ENCODE results near the gene SUSD4. TPM values are rescaled to one million over a fixed set of nuclear protein-coding genes. Genes with fewer than 3 reads are reported as not detected.

The SUSD4 gene
- total RNA-seq, 6 donors from 2014 or later = 0.55 to 3.8 (median 2.9) TPM; not detected in 1

DNA sequence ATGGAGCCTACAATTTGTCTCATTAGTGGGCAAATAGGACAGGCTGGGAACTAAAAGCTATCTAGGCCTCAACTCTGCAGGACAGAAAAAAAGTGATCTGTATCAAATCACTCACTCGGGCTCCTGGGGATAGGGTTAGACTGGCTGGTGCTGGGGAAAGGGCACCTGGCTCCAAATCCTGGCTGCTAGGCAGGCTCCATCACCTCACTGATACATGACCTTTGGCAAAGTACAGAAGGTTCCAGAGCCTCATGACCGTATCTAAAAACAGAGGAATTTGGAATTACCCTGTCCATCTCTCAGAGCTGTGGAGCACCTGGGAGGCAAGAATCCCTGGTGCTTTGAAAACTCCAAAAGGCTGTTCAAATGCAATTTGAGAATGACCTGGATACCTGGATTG, 51.7 kb downstream of the SUSD4 start:
- no peak overlapping the region for H3K27ac ChIP-seq
- no peaks in the 10 kb centered on the region for H3K9me3 ChIP-seq
- no peaks in the 10 kb centered on the region for H3K27me3 ChIP-seq
- no peaks in the 10 kb centered on the region for H3K4me1 ChIP-seq
- H3K36me3 ChIP-seq = no peaks in the 10 kb centered on the region
- no peak for ATAC-seq (ENCODE audit: low FRiP score in 2 of 2)
- TF ChIP-seq POLR2AphosphoS5 (IDR thresholded peaks at IDR 0.05) = no peak
- TF ChIP-seq EP300 (IDR thresholded peaks at IDR 0.05) = no peak
- TF ChIP-seq, protein P1, sequence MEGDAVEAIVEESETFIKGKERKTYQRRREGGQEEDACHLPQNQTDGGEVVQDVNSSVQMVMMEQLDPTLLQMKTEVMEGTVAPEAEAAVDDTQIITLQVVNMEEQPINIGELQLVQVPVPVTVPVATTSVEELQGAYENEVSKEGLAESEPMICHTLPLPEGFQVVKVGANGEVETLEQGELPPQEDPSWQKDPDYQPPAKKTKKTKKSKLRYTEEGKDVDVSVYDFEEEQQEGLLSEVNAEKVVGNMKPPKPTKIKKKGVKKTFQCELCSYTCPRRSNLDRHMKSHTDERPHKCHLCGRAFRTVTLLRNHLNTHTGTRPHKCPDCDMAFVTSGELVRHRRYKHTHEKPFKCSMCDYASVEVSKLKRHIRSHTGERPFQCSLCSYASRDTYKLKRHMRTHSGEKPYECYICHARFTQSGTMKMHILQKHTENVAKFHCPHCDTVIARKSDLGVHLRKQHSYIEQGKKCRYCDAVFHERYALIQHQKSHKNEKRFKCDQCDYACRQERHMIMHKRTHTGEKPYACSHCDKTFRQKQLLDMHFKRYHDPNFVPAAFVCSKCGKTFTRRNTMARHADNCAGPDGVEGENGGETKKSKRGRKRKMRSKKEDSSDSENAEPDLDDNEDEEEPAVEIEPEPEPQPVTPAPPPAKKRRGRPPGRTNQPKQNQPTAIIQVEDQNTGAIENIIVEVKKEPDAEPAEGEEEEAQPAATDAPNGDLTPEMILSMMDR (IDR thresholded peaks at IDR 0.05) = no peak
- TF ChIP-seq POLR2A (IDR thresholded peaks at IDR 0.05) = no peak
- H3K4me3 ChIP-seq = no peak overlapping the region
- 61 to 88% methylated on average over 2 of the region's 2 CpGs for whole genome bisulfite sequencing, 2 donors
- DNase-seq = no peak

DNA sequence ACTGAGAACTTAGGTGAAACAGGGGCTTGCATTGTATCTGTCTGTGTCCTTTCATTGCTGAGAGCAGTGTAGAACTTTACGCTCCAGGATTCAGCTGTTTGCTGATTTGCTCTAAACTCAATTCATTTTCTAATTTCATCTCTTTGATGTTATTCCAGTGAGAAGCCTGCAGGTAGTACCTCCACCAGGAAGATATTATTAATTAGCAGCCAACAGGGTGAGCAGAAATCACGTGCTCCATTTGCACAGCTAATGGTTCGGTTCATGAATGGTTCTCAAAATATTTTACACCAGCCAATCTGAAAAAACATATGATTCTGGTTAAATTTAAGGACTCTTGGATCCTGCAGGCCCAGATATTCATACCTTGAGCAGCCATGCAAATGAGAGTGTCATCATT, 52.1 kb downstream of the SUSD4 start:
- Histone ChIP-seq H3K9me3 (no peaks in the 10 kb centered on the region), H3K4me1 (no peaks in the 10 kb centered on the region), H3K4me3 (no peak overlapping the region), H3K36me3 (no peaks in the 10 kb centered on the region), H3K27me3 (no peaks in the 10 kb centered on the region), H3K27ac (no peak overlapping the region)
- no peak for DNase-seq
- WGBS, 2 donors = 91 to 94% methylated on average over 3 of the region's 3 CpGs
- TF ChIP-seq, protein P1 (IDR thresholded peaks at IDR 0.05) = no peak
- TF ChIP-seq POLR2A (IDR thresholded peaks at IDR 0.05) = no peak
- no peak for TF ChIP-seq EP300 (IDR thresholded peaks at IDR 0.05)
- no peak for TF ChIP-seq POLR2AphosphoS5 (IDR thresholded peaks at IDR 0.05)
- ATAC-seq (ENCODE audit: low FRiP score in 2 of 2) = no peak

DNA sequence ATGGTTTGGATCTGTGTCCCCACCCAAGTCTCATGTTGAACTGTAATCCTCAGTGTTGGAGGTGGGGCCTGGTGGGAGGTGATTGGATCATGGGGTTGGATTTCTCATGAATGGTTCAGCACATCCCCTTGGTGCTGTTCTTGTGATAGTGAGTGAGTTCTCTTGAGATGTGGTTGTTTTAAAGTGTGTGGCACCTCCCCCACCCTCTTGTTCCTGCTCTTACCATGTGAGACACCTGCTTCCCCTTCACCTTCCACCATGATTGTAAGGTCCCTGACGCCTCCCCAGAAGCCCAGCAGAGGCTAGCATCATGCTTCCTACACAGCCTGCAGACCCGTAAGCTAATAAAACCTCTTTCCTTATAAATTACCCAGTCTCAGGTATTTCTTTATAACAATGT, 55.8 kb downstream of the SUSD4 start:
- H3K27me3 ChIP-seq = no peaks in the 10 kb centered on the region
- no peaks in the 10 kb centered on the region for H3K4me1 ChIP-seq
- no peaks in the 10 kb centered on the region for H3K36me3 ChIP-seq
- H3K9me3 ChIP-seq = no peaks in the 10 kb centered on the region
- TF ChIP-seq, protein P1 (IDR thresholded peaks at IDR 0.05) = no peak
- TF ChIP-seq EP300 (IDR thresholded peaks at IDR 0.05) (no peak), POLR2AphosphoS5 (IDR thresholded peaks at IDR 0.05) (no peak), POLR2A (IDR thresholded peaks at IDR 0.05) (no peak)
- no peak for DNase-seq
- no peak overlapping the region for H3K27ac ChIP-seq
- no peak for ATAC-seq (ENCODE audit: low FRiP score in 2 of 2)
- no peak overlapping the region for H3K4me3 ChIP-seq
- 75 to 81% methylated on average over 2 of the region's 2 CpGs for WGBS, 2 donors

DNA sequence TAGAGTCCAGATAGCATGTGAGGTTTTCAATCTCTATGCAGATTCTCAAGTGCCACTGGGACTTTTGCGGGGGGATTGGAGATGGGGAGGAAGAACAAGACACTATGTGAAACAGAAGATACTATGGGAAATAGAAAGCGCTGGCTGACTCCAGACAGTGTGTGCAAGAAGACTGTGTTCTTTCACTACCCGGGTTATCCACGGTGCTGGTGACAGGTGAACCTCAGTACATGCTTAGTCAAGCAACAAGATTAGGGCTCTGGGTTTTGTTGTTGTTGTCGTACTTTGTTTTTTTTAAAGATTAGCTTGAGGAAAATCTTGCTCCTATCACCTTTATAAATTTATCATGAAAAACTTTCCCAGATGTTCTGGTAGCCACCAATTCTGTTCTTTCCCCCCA, 56.4 kb downstream of the SUSD4 start:
- Histone ChIP-seq H3K4me1 (no peaks in the 10 kb centered on the region), H3K9me3 (no peaks in the 10 kb centered on the region), H3K27ac (no peak overlapping the region), H3K27me3 (no peaks in the 10 kb centered on the region), H3K4me3 (no peak overlapping the region), H3K36me3 (no peaks in the 10 kb centered on the region)
- 87 to 95% methylated on average over 5 of the region's 5 CpGs for WGBS, 2 donors
- no peak for ATAC-seq (ENCODE audit: low FRiP score in 2 of 2)
- DNase-seq = no peak
- no peak for TF ChIP-seq POLR2A (IDR thresholded peaks at IDR 0.05)
- TF ChIP-seq, protein P1 (IDR thresholded peaks at IDR 0.05) = no peak
- no peak for TF ChIP-seq EP300 (IDR thresholded peaks at IDR 0.05)
- no peak for TF ChIP-seq POLR2AphosphoS5 (IDR thresholded peaks at IDR 0.05)

DNA sequence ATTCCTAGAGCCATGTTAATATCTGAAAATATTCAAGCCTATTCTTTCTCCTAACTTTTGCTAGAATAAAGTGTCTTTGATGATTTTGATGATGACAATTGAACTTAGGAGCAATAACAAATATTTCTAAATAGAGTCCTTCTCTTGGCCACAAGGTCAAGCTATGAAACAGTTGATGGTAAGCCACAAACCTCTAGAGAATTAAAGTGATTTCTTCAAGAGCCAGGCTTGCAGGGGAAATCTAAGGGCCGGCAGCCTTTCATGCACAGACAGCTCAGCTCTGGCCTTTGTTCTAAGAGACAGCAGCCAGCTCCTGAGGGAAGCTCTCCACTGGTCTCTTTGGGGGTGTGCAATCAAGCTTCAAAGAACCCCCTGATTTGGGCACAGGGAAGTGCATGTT, 59.0 kb downstream of the SUSD4 start:
- Histone ChIP-seq H3K4me3 (no peak overlapping the region), H3K9me3 (peaks cover 0 to 3% (median 0%) of the 10 kb centered on the region in 4 donors), H3K4me1 (no peaks in the 10 kb centered on the region), H3K27me3 (no peaks in the 10 kb centered on the region), H3K36me3 (no peaks in the 10 kb centered on the region), H3K27ac (no peak overlapping the region)
- TF ChIP-seq EP300 (IDR thresholded peaks at IDR 0.05) (no peak), POLR2A (IDR thresholded peaks at IDR 0.05) (no peak), POLR2AphosphoS5 (IDR thresholded peaks at IDR 0.05) (no peak)
- TF ChIP-seq, protein P1 (IDR thresholded peaks at IDR 0.05) = no peak
- DNase-seq (no peak), ATAC-seq (ENCODE audit: low FRiP score in 2 of 2) (no peak)
- 78 to 82% methylated on average over 1 of the region's 1 CpG for WGBS, 2 donors

Data from upper lobe of left lung (tissue), 6 donors.